GM13976 (cell line): ENCODE measurements around the gene GALNT3.

Experiments
- DNase-seq: peaks from one replicate; pipeline ENCODE4 v3.0.0; 2012; ENCODE audit warnings: low spot score
- in situ Hi-C: fragments of 300-500 bp; cut with MboI; formaldehyde crosslinking; loops from one replicate; pipeline ENCODE4 v1.12.0; 2022; ENCODE audit warnings: low sequenced_read_pairs, mixed read lengths, inconsistent platforms; ENCODE audit not compliant: unreplicated experiment
- TF ChIP-seq, protein P1 (sequence below): IDR thresholded peaks from 2 replicates; pipeline ENCODE4 v1.5.1; 2012; ENCODE audit warnings: borderline replicate concordance, mild to moderate bottlenecking; ENCODE audit not compliant: insufficient read depth; ENCODE audit errors: extremely low read depth, missing control alignments, control extremely low read depth

GALNT3 gene

DNA sequence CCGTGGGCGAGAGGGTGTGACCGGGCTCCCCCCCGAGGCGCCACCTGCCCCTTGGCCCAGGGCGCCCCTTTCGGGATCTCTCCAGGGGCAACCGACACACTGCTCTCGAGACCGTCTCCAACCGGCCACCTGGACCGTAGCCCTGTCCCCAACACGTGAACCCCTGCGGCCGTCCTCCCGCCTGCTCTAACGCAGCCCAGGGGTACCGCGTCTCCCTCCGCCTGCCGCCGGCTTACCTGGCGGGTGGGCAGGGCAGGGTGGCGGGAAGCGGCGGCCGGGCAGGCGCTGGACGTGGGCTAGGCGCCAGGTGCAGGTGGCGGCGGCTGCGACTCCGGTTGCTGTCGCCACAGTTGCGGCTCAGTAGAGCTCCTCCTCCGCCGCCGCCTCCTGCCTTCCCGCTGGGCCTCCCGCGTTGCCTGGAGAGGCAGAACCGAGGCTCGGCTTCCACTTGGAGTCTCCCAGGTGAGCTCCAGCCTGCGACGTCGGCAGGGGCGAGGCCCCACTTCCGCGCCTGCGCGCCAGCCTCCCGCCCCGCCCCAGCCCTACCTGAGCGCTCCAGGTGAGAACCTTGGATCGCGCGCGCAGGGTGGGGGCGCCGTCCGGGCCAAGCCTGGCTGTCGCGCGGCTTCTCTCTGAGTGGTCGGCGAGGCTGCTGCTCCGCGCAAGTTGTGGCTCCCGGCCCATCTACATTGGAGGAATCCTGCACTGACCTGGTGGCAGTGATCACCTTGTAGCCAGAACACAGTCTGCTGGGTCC, at the start of gene GALNT3:
GALNT3 (minus strand) TSS at position 469 of the 757 bp plus-strand sequence. CDS start 23,547 bp downstream, outside the sequence.
- peak; percentile 46 for DNase-seq
- TF ChIP-seq, protein P1, sequence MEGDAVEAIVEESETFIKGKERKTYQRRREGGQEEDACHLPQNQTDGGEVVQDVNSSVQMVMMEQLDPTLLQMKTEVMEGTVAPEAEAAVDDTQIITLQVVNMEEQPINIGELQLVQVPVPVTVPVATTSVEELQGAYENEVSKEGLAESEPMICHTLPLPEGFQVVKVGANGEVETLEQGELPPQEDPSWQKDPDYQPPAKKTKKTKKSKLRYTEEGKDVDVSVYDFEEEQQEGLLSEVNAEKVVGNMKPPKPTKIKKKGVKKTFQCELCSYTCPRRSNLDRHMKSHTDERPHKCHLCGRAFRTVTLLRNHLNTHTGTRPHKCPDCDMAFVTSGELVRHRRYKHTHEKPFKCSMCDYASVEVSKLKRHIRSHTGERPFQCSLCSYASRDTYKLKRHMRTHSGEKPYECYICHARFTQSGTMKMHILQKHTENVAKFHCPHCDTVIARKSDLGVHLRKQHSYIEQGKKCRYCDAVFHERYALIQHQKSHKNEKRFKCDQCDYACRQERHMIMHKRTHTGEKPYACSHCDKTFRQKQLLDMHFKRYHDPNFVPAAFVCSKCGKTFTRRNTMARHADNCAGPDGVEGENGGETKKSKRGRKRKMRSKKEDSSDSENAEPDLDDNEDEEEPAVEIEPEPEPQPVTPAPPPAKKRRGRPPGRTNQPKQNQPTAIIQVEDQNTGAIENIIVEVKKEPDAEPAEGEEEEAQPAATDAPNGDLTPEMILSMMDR = no peak
- in situ Hi-C loops = no loop called here

DNA sequence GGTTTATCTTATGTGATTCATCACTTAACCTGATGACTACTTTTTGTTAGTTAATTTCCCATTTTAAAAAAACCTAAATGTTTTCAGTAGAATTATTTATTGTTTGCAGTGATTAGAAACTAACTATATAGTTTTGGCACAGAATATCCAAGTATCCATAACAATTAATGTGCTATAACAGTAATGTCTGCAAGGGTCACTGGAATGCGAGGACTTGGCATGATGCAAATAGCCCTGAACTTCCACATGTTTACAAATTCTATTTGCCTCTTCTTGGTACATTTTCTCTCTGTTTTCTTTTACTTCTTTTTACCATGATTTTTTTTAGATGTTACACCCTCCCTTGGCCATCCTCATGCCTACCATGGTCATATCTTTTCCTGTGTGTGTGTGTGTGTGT, 49.3 kb upstream of the GALNT3 start:
- TF ChIP-seq, protein P1 = no peak
- in situ Hi-C loops = no loop called here
- no peak for DNase-seq

DNA sequence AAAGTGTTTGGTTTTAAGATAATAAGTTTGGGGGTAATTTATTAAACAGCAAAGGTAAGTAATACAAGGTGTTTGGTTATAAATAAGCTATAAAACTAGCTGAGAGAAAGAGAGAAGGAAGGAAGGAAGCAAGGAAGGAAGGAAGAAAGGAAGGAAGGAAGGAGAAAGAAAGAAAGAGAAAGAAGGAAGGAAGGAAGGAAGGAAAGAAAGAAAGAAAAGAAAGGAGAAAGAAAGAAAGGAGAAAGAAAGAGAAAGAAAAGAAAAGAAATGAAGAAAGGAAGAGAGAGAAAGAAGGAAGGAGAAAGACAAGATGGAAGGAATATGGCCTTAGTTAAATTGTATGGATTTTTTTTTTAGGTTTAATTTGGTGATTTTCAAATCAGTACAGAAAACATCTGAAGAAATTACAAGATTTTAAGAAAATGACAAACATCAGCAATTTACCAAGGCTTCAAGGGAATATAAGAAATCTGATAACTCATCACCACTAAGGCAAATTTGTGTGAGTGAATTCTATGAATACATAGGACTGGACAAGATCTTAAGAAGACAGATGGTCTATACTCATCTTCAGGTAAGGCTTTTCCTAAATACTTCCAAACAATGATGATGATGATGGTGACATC, 46.4 kb upstream of the GALNT3 start:
- TF ChIP-seq, protein P1 = no peak
- in situ Hi-C loops = no loop called here
- no peak for DNase-seq

DNA sequence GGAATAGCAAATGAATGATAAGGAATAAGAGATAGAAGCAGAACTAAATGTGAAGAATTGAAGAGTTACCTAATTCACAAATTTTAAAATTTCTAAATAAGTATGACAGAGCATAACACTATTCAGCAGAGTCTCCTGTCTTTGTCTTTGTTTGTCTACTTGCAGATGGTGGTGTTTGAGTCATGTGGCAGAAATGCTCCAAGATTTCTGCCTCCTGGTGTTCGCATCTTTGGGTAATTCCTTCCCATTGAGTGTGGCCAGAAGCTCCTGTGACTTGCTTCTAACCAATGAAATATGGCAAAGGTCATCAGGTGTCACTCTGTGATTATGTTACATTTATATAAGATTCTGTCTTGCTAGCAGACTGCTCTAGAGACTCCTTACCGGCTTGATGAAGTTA, 45.6 kb upstream of the GALNT3 start:
- in situ Hi-C loops = no loop called here
- TF ChIP-seq, protein P1 = no peak
- DNase-seq = no peak

DNA sequence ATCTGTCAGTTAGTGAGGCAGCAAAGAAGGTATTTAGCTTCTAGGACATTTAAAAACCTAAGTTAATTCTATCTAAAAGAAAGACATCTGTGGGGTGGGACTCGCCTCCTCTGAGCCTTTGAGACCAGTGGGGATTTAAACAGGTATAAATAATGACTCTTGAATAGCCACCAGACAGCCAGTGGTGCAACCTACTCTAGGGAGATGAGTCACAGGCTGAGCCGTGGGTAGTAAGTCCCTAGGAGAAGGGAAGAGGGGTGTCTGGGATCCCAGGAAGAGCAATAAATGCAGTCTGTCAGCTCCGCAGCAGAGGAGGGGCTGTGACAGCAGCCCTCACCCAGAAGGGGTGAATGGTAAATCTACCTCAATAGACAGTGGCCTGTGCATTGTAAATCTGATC, 43.1 kb upstream of the GALNT3 start:
- DNase-seq = no peak
- TF ChIP-seq, protein P1 = no peak
- in situ Hi-C loops = no loop called here

DNA sequence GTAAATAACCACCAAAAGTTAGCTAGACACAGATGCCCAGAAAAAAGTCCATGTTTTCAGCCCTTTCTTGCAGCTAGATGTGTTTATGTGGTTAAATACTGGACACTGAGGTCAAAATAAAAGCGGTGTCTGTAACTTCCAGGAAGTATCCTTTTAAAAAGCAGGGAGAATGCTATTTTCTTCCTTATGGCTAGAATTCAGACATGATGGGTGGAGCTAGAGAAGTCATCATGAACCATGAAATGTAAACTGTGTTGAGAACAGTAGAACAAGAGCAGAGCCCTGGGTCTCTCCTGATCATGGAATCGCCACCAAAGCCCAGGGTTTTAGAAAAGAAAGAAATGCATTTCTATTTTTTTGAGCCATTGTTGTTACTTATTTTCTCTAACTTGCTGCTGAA, 41.3 kb upstream of the GALNT3 start:
- no peak for DNase-seq
- in situ Hi-C loops = no loop called here
- TF ChIP-seq, protein P1 = no peak
